Measurements from ENCODE around the gene NEK10.

- TF ChIP-seq, protein P1, sequence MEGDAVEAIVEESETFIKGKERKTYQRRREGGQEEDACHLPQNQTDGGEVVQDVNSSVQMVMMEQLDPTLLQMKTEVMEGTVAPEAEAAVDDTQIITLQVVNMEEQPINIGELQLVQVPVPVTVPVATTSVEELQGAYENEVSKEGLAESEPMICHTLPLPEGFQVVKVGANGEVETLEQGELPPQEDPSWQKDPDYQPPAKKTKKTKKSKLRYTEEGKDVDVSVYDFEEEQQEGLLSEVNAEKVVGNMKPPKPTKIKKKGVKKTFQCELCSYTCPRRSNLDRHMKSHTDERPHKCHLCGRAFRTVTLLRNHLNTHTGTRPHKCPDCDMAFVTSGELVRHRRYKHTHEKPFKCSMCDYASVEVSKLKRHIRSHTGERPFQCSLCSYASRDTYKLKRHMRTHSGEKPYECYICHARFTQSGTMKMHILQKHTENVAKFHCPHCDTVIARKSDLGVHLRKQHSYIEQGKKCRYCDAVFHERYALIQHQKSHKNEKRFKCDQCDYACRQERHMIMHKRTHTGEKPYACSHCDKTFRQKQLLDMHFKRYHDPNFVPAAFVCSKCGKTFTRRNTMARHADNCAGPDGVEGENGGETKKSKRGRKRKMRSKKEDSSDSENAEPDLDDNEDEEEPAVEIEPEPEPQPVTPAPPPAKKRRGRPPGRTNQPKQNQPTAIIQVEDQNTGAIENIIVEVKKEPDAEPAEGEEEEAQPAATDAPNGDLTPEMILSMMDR (IDR thresholded peaks at IDR 0.05), result no peak
- no peak for TF ChIP-seq POLR2AphosphoS5 (IDR thresholded peaks at IDR 0.05; ENCODE audit: low read depth, low read length)
Observed at GRCh38 chr3:27239951-27240350, 129.2 kb downstream of the NEK10 start.

Measured in Panc1 (cell line).